GOT3 (cell line): ENCODE measurements around the gene DCAF5.
"Not testable (repeated sequence)": the region's sequence is repeated elsewhere in the genome, so short reads cannot be mapped to it uniquely, and the experiment has no call there.

Experiments
- DNase-seq: peaks from one replicate; lab custom pipeline; 2025; ENCODE audit warnings: mixed read lengths; lab: John Stamatoyannopoulos, UW

The DCAF5 gene

GRCh38 chr14:69097974-69098373 lies 54.9 kb downstream of the DCAF5 start:
- no peak for DNase-seq

DNA sequence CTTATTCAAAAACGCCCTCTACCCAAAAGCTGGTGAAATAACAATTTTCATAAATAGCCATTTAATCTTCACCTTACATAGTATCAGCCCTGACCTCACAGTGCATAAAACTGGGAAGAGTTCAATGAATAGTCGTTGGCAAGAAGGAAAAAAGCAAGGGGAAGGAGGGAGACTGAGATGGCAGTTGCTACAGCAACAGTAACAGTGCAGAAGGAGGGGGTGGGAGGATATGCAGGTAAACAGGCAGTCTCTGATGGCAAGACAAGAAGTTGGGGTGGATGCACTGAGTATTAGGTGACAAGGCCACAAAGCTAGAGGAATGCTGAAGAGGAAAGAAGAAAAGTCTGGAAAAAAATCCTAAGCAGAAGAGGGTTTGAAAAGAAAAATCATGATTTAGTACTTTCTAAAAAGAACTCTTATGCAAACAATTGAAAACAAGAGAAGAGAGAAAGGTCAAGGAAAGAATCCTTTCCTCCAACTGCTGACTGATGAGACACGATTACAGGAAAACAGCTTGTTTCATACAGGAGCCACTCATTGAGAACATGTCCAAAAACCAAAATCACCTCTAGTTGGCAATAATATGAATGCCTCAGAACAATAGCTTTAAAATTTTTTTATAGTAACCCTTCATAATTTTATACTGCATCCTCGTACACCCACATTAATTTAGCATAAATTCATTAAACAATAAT lies 56.0 kb downstream of the DCAF5 start:
- DNase-seq, result no peak

GRCh38 chr14:69096246-69096645 lies 56.7 kb downstream of the DCAF5 start:
- no peak for DNase-seq

GRCh38 chr14:69094481-69094880 lies 58.4 kb downstream of the DCAF5 start:
- DNase-seq, result no peak

GRCh38 chr14:69093631-69094421 lies 59.1 kb downstream of the DCAF5 start:
- no peak for DNase-seq

DNA sequence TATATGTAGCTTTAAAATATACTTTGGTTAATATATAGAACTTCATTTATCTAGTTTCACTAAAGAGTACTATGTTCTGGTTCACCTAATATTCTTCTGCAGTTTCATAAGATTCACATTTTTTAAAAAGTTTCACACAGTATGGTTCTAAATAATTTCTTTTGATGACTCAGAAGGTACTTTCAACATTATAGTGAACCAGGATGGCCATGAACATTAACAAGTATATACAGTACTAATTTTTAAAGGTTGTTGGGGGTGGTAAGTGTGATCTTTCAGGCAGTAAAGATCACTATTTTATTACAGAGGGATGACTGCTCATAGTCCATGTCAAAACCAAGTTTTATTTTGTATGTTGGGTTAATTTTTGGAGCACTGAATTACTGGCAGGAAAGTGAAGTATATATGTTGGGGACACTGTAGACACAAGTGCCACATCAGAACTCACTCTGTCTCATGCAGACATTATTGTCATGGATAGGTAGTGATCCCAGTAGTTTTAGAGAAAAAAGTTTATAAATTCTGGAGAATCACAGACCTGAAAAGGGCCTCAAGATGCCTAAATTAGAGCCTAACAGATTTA lies 60.0 kb downstream of the DCAF5 start:
- DNase-seq, result no peak

DNA sequence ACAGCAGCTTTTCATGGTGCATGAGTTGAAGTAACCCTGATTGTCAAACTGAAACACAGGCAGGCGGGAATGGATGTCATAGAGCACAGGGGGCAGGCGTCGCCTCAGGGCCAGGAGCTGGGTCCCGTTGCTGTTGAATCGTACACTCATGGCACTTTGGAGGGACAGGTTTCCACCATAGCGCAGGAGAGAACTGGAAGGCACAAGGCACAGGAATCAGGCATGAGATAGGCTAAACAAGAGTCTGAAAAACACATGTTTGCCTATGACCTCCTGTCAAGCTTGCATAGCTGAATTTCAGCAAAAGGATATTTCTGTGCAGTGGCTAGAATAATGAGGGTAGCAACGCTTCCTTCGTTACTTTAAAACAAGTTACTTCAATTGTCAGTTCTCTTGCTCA lies 61.2 kb downstream of the DCAF5 start:
- no peak for DNase-seq

- no peak for DNase-seq
Measured at GRCh38 chr14:69091006-69091405, 61.9 kb downstream of the DCAF5 start.

GRCh38 chr14:69090187-69090789 lies 62.6 kb downstream of the DCAF5 start:
- no peak for DNase-seq

DNA sequence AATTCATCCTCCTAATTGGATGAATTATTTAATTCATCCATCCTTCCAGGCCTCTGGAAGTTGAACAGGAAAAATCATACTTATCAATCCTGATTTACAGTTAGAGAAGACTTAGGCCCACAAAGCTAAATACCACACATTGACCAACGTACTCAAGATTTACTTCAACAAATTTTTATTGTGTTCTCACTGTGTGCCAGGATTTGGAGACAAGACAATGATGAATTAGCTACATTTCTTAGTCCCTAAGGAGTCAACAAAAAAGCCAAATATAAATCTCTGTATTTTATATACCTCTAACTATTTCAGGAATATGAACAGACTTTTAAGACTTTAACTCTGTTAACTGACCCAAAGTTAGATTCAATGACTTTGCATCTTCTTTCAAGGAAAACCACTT lies 63.9 kb downstream of the DCAF5 start:
- DNase-seq, result no peak

DNA sequence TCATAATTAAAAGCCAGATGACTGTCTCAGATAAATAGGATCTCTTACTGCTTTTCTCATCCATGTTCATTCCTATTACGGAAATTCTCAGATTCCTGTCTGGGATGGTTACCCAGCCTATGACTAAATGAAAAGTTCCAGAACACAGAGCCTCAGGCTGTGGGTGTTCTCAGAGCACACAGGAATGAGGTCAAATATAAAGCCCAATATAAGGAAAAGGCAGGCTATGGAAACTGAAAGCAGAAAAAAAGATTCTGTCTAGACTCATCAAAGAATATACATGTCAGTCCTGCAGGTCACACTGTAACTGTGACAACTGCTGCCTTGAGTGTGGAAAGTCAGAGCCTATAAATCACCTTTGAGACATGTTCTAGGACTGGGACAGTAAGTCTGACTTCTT lies 64.3 kb downstream of the DCAF5 start:
- no peak for DNase-seq

GRCh38 chr14:69087061-69087461 lies 65.9 kb downstream of the DCAF5 start:
- DNase-seq, result no peak

GRCh38 chr14:69086537-69086936 lies 66.4 kb downstream of the DCAF5 start:
- no peak for DNase-seq

GRCh38 chr14:69084023-69084422 lies 68.9 kb downstream of the DCAF5 start:
- no peak for DNase-seq

GRCh38 chr14:69083181-69083580 lies 69.7 kb downstream of the DCAF5 start:
- no peak for DNase-seq

DNA sequence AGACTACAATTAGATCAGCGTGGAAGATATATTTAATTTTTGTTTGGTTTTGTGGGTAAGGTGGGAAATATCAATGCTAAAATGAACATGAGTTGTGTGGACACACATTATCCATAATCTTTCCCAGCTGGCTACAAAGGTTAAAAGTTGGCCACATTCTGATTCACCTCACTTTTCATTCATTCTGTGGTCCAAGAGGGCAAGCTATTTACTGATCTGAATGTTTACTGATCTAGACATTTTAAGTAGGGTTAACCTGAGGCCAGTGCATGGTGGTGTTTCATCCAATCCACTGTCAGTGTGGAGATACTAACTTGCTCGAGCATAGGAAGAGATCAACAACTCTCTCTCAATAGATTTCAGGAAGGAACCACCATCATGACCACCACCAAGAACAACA lies 71.6 kb downstream of the DCAF5 start:
- DNase-seq, result no peak

GRCh38 chr14:69079747-69080146 lies 73.2 kb downstream of the DCAF5 start:
- DNase-seq, result no peak

GRCh38 chr14:69079188-69079742 lies 73.7 kb downstream of the DCAF5 start:
- DNase-seq, result no peak

DNA sequence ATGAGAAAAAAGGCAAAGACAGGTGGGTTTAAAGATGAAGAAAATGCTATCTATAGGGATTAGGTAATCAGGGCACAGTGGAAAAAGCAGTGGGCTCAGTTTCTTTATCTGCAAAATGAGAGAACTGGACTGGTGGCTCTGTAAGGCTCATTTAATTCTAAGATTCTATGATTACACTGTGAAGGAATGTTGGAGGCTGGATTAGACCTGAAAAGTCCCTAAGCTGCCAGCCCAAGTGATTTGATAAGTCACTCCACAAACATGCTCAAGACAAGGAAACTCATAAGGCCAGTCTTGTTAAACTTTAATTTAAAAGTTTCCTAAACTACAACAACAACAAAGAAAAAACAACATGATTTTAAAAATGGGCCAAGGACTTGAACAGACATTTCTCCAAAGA lies 75.1 kb downstream of the DCAF5 start:
- DNase-seq, result no peak

DNA sequence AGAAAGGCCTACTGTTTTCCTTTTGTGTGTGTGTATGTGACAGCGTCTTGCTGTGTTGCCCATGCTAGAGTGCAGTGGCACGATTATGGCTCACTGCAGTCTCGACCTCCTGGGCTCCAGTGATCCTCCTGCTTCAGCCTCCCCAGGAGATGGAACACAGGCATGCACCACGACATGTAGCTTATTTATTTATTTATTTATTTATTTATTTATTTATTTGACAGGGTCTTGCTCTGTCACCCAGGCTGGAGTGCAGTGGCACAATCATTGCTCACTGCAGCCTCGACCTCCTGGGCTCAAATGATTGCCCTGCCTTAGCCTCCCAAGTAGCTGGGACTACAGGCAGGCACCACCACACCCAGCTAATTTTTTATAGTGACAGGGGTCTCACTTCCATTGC lies 75.7 kb downstream of the DCAF5 start:
- not testable (repeated sequence) for DNase-seq

GRCh38 chr14:69076341-69076740 lies 76.6 kb downstream of the DCAF5 start:
- DNase-seq, result no peak

GRCh38 chr14:69073915-69074314 lies 79.0 kb downstream of the DCAF5 start:
- DNase-seq, result no peak

DNA sequence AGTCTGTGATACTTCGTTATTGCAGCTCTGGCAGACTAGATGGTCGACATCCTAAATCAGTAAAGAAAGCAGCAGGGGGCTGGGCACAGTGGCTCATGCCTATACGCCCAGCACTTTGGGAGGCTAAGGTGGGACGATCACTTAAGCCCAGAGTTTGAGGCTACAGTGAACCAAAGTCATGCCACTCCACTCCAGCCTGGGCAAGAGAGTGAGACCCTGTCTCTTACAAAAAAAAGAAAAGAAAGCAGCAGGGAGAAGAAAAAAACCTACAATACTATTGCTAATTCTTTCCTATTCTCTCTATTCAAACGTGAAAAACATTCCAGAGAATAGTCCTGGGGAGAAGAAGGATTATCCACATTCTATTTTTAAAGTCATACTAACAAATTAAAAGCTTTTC lies 79.5 kb downstream of the DCAF5 start:
- DNase-seq, result no peak
